Testis (tissue), 2 donors: ENCODE measurements around the gene METTL13.

Source experiments
- POLR2A ChIP-seq: fragments of 450-650 bp; IDR thresholded peaks from one replicate; pipeline ENCODE4 v1.6.1; 2017; ENCODE audit warnings: antibody characterized with exemption, mild to moderate bottlenecking, moderate library complexity
- TF ChIP-seq, protein P1 (sequence below), 3 experiments: fragments of 450-650 bp in 2 of 3; fragments of 200-600 bp in 1 of 3; sonication (generic) in 1 of 3; IDR thresholded peaks; one replicate each; pipeline ENCODE4 v1.5.1; 2016 to 2019; ENCODE audit warnings: antibody characterized with exemption in 3 of 3, mild to moderate bottlenecking in 2 of 3, moderate library complexity in 1 of 3

DNA sequence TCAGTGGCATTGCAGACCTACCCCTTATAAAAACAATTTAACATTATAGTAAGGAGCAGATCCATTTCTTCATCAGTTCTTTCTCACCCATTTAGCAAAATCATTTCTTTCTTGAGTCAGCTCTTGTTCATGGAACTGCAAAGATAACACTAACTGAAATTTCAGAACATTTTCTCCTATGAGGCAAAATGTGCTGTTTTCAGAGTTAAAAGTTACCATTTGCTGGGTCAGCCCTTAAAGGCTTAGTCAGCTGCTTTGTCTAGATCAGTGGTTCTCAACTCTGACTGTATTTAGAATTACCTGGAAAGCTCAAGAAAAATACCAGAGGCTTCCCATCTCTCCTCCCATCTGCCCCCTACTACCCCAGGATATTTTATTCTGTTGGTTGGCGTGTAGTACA lies 12.2 kb downstream of the METTL13 start:
- no peak for TF ChIP-seq POLR2A
- TF ChIP-seq, protein P1, sequence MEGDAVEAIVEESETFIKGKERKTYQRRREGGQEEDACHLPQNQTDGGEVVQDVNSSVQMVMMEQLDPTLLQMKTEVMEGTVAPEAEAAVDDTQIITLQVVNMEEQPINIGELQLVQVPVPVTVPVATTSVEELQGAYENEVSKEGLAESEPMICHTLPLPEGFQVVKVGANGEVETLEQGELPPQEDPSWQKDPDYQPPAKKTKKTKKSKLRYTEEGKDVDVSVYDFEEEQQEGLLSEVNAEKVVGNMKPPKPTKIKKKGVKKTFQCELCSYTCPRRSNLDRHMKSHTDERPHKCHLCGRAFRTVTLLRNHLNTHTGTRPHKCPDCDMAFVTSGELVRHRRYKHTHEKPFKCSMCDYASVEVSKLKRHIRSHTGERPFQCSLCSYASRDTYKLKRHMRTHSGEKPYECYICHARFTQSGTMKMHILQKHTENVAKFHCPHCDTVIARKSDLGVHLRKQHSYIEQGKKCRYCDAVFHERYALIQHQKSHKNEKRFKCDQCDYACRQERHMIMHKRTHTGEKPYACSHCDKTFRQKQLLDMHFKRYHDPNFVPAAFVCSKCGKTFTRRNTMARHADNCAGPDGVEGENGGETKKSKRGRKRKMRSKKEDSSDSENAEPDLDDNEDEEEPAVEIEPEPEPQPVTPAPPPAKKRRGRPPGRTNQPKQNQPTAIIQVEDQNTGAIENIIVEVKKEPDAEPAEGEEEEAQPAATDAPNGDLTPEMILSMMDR (IDR thresholded peaks at IDR 0.05): no peak
